GM20000 (cell line): ENCODE data around the gene RCVRN.
"Not testable (repeated sequence)": the region's sequence is repeated elsewhere in the genome, so short reads cannot be mapped to it uniquely, and the experiment has no call there.

ENCODE experiments used
- DNase-seq: peaks from one replicate; pipeline ENCODE4 v3.0.0; 2012; ENCODE audit warnings: low spot score
- CTCF ChIP-seq: IDR thresholded peaks from 2 replicates; pipeline ENCODE4 v1.5.1; 2012; ENCODE audit warnings: mild to moderate bottlenecking, control low read depth; ENCODE audit errors: extremely low read depth, missing control alignments

The RCVRN gene

GRCh38 chr17:9922012-9922848 is 17.2 kb upstream of the RCVRN start:
- DNase-seq: no peak
- TF ChIP-seq CTCF: no peak

- not testable (repeated sequence) for DNase-seq
Observed at GRCh38 chr17:9921216-9921615, 16.1 kb upstream of the RCVRN start.

- TF ChIP-seq CTCF: no peak
- no peak for DNase-seq
Observed at GRCh38 chr17:9918804-9919352, 13.8 kb upstream of the RCVRN start.

- TF ChIP-seq CTCF: no peak
- no peak for DNase-seq
Observed at GRCh38 chr17:9918352-9918751, 13.3 kb upstream of the RCVRN start.

- TF ChIP-seq CTCF: no peak
- DNase-seq: no peak
Observed at GRCh38 chr17:9917801-9918200, 12.7 kb upstream of the RCVRN start.

- DNase-seq: no peak
- TF ChIP-seq CTCF: no peak
Observed at GRCh38 chr17:9917131-9917530, 12.1 kb upstream of the RCVRN start.

GRCh38 chr17:9916108-9916507 is 11.0 kb upstream of the RCVRN start:
- no peak for TF ChIP-seq CTCF
- no peak for DNase-seq

- DNase-seq: no peak
- no peak for TF ChIP-seq CTCF
Observed at GRCh38 chr17:9913476-9913875, 8.4 kb upstream of the RCVRN start.
